GM19438 (cell line): ENCODE results near the gene IRX1.

Source experiments
- ATAC-seq: cut with Tn5 transposase; IDR thresholded peaks from one replicate; pipeline ENCODE4 v1.9.1; 2021; ENCODE audit warnings: low read depth; ENCODE audit not compliant: unreplicated experiment

Gene IRX1

DNA sequence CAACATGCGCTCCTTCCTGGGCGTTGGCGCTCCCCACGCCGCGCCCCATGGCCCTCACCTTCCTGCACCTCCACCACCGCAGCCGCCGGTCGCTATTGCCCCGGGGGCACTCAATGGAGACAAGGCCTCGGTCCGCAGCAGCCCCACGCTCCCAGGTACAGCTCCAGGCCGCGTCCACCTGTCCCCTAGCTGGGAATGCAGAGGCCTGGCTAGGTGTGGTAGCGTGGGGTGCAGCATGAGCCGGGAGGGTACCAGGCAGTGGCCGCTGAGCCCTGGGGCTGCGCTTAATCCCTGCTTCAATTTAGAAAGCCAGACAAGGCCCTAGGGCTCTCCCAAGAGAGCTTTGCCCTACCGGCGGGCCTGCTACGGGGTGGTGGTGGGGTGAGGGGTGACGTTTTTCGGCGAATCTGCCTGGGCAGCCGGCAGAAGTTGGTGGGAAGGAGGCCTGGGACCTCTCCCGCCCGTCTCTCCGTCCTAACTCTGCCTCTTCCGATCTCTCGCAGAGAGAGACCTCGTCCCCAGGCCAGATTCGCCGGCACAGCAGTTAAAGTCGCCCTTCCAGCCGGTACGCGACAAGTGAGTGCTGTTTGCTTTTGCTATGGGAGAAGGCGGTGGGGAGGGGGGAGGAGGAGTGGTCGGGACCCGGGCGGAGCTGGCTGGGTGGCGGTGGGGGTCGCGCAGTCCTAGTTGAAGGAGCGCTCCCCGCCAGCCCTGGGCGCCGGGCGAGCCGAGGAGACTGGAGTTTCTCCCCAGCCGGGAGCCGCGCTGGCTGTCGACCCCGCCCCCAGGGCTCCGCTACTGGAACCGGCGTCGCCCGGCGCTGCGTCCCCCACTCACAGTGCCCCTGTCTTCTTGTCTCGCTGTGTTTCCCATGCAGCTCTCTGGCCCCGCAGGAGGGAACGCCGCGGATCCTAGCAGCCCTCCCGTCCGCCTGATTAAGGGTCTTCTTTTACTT, 4.8 kb downstream of the IRX1 start:
- ATAC-seq: no peak

DNA sequence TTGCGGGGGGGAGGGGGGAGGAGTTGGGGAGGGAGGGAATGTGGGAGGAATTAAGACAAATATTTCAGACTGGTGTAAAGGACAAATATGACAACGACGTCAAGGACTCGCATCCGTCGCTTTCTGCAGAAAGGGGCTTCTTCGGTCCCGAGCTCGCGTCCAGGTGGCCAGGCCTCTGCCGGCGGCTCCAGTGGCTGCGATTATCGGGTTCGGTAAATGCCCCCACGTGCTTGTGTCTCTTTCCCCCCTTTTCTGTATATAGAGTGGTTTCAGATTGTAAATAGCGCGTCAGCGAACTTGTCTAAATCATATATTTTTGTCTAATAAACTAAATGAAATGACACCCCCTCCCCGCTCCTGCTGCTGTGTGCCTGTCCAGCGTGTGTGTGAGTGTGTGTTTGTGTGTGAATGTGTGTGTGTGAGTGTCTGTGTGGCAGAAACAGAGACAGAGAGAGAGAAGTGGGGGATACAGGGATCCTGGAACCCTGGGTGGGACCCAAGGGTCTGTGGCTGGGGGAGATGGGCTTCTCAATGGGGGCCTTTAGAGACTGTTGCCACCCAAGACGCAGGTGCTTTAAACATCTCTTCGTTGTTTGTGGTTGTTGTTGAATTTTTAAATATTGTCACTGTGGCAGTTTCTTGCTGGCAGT, 5.6 kb downstream of the IRX1 start:
- no peak for ATAC-seq

DNA sequence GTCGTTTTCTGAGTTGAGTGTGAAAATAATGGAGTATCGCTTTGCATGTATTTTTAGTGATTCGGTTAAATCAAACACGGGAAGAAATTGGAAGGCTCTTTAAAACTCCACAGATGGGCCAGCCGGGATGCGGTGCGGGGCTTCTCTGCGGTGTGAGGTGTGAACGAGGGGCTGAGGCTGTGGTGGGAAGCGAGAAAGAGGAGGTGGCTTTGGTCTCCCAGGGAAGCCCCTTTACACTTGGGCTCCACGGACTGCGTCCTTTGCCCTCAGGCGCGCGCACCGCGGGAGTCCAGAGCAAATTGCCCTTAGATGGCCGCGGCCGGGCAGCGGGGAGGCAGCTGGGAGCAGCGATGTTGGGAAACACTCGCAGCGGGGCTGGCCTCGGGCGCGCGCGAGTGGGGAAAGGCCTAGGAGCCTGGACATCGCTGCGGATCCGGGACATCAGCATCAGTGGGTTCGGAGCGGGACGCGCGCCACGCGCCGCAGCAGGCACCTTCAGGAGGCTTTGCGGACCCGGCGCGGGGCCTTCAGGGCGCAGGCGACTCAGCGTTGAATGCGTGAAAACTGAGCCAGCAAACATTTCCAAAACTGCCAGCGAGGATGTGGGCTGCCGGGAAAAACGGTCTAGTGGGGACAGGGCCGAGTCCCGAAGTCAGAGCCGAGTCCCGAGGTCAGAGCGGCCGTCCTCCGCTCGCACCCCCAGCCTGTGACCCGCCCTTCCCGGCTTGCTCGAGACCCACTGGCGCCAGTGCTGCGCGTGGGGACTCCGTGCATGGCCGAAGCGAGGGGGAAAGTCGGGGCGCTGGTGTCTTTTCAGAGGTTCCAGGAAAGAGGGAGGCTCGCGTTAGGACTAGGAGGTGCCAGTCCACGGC, 6.5 kb downstream of the IRX1 start:
- no peak for ATAC-seq

DNA sequence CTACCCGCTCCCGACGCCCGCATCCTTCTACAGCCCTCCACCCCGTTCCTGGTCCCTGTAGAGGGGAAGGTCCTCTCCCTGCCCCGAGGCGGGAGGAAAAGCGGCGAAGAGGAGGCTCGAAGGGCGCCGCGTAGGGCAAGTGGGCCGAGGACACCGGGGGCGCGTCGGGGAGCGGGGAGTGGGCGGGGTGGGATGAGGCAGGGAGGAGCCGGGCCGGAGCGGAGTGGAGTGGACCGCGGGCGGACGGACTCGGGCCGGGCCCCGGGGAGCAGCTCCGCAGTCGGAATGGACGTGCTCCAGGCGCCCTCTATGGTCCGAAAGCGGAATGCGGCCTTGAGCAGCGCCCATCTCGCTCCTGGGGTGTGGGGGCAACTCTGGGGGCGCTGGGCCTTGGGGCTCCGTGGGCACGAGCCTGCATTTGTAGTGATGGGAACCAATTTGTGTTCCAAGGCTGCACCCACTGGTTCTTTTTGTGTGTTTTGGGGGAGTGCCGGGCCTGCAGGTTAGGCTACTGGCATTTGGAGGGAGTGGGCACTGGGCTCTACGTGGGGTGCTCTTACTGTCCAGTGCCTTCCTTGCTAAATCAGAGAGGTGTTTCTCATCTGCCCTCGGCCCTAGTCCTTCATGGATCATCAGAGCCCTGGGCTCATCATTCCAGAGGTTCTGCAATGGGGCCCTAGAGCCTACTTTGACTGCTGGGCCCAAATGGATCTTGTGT, 7.3 kb downstream of the IRX1 start:
- ATAC-seq: no peak

DNA sequence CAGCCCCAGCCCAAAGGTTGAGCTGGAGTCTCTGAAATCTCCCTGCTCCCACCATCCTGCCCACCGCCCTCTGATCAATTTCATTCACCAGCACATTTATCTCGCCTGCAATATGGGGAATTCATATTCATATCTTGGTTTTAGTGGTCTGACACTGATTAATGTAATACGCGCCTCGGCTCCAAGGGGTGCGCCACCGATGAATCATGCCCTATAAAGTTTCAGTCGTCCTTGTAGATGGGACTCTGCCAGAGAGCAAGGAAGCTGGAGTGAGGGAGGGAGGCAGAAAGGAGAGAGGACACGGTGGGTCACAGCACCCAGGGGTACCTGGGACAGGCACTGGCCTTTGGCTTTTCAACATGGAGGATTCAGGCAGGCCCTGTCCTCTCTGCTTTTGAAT, 8.9 kb downstream of the IRX1 start:
- no peak for ATAC-seq

DNA sequence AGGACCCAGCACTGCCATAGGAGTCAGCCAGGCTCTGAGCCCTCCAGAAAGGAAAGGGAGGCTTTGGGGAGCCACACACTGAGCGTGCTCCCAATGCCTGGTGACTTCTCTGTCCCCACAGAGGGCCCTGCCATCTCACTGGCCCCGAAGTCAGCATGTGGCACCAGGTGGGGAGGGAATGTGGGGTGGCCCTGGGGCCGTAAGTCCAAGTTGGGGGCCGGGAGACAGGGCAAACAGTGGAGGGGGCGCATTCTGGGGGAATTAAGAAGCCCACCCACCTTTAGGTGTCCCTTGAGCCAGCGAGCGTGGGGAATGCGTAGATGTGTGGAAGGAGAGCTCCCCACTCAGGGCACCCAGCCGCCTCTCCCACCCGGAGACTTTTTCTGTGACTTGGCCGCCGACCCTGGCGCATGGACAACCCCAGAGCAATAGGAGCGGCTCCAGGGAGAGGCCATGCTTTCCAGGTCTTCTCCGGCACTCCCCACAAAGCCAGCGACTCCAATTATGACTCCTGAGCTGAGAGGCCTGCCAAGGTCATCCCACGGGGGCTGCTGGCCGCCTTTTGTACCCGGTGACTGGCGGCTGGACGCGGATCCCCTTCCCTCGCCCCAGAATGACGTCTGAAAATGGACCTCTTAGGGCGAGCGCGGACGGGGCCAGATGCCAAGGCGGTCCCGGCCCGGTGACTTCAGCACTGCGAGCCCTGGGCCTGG, 9.8 kb downstream of the IRX1 start:
- ATAC-seq: no peak

DNA sequence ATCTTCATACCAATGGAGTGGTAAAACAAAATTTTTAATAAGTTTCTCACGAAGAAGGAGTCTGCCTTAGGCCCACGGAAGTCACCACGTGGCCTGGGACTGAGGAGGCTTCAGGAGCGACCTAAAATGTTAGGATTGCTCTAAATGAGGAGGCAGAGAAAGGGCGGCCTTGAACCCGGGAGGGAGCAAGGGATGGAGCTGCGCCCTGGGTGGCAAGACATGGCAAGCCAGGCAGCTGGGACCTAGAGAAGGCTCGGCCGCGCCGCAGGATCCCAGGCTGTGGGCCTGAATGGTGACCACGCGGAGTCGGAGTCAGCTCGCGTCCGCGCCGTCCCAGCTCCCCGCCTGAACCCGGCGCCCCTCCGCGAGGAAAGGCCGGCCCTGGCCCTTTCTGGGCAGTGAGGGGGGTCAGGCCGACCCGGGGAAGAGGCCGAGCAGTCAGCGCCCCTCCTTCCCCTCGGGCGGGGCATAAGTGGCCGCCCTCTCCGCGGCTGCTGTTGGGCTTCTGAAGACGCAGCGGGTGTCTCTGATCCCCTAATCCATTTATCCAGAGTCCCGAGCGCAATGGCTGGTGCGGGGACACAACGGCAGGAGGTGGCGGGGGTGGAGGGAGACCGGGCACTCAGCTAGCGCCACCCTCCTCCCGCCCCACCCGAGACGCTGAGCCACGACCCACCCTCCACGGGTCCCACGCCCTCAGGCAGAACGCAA, 10.6 kb downstream of the IRX1 start:
- ATAC-seq: no peak

DNA sequence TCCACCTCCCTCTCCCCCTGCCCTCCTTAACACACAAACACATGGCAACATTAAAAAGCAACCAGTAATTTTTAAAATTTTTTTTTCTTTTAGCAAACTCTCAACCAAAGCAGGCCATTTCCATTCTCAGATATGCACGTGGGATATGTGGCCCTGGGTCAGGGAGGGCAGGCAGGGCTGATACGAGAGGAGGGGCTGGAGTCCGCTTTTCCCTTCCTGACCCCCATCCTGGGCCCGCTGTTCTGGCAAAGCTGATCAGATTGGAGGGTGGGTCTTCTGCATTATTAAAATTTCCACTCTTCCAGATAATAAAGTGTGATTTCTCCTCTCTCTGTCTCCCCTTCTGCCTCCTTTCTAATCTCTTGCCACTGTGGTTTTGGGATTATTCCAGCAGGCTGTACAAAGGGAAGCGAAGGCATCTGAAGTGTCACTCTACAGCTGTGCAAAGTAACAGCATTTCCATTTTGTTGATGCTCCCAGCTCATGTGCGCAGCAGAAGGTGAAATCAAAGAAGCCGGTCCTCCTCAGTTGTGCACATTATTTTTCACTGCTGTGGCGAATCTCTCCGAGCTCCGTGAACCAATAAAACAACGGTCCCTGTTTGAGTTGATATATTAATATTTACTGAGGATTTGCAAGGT, 12.0 kb downstream of the IRX1 start:
- ATAC-seq: no peak

DNA sequence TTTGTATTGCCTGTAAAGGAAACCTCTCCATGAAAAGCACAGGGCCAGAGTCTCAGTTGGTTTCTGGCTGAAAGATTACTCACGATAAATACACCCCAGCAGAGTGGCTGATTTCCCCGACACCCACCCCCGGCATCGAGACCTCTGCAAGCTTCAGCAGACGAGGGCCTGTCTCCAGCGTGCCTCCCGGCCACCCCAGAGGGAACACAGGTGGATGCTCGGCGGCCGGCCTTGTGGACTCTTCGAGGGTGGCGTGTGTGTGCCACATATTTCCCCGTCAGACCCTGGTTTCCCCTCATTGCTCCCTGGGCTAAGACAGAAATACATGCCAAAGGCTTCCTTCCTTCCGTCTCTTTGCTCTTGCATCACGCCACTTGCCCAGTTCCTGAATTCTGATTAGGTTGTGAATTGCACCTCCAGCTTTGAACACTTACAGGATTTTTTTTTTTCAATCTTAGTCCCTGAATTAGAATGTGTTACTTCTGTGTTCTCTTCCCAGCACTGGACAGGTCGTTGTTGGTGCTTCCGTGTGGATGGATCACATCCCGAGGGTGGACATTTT, 13.6 kb downstream of the IRX1 start:
- no peak for ATAC-seq

DNA sequence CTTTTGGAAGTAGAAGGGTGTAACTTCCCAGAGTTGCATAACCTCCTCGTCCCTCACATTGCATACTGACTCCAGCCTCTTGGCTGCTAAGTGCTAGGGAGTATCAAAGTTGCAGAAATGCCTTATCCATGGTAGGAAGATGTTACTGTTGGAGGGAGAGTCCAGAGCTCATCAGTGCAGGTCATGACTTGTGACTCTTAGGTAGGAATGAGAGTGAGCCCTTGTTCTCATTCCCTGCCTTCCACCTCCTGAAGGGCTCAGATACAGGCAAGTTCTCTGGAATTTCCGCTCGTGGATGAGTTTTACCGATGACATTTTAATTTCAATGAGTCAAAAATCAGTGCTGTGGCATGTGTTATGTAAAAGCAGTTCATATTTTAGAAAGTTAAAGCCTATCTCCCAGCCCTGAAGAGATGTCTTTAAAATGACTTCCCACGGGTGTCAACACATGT, 17.0 kb downstream of the IRX1 start:
- ATAC-seq: no peak

DNA sequence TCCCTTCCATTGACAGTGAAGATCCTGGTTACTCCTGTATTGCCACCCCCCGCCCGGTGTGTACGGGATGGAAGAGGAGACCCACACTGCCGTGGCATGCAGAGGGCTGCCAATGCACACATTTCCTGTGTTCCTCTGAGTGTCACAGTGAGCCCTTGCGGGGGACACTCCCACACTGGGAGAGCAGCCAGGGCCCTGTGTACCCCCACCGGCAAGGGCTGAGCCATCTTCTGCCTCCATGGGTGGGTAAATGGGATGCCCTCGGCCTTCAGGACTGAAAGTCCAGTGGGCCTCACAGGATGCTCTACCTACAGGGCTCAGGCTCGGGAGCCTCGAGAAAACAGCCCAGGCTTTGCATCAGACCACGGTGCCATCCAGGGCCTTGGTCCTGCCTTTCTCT, 18.1 kb downstream of the IRX1 start:
- ATAC-seq: no peak

DNA sequence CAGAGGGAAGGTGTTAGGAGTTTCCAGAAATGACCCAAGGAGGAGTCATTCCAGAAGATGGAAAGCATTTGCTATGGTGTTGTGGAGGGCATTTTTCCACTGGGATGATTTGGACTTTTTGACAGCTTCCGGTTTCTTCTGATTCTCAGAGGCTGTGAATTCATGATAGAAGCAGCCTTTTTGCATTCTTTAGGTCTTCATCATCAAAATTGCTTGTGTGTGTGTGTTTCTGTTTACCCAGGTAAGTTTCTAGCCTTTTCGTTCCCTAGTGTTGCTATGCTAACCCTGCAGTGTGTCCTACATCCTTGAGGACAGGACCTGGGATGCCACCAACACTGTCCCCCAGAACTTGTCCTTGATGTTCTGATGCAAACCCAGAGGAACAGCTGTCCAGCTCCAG, 19.6 kb downstream of the IRX1 start:
- no peak for ATAC-seq

DNA sequence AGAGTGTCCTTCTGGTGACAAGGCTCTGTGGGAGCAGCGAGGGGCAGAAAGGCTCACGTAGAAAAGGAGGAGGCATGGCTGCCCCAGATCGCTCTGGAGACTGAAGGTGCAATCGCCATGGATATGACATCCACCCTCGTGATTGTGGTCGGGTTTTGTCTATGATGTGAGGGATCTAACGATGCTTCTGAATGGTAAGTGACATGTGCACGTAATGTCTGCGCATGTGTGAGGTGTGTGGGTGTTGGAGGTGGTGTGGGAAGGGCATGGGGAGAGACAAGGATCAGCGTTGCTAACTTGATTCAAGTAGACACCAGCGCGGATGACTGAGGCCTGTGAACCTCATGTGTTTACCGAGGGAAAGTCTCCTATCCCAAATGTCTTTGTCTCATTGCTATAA, 20.2 kb downstream of the IRX1 start:
- no peak for ATAC-seq

DNA sequence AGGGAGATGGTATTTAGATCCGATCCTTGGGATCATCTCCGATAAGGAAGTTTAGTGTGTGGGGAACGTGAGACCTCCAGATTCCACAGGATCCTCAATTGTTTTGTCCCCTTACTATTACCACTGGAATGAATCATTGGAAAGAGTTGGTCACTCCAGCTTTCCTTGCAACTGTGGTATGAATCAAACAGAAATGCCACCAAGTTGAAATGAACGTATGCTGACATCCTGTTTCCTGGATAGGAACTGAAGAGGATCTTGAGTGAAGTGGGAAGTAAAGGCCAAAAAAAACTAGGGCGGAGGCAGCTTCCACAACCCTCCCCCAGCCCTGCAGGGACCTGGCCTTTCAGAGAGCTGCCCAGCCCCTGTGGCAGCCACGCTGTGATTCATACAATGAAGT, 23.9 kb downstream of the IRX1 start:
- no peak for ATAC-seq

DNA sequence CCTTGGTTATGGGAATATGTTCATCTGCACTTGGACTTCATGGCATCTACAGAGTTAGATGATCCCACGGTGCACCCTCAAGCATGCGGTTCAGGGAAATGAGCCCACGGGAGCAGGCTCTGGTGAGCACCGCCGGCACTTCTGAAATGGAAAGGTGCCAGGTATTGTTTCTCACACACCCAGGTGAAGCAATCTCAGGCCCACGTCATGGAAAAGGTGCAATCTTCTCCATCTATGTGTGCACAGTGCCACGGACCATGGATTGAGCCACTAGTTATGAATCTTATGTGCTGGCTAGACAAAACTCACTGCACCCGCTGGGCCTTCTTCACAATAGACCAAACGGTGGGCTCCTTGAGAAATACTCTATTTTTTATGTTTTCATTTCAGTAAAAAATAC, 27.3 kb downstream of the IRX1 start:
- ATAC-seq: no peak

DNA sequence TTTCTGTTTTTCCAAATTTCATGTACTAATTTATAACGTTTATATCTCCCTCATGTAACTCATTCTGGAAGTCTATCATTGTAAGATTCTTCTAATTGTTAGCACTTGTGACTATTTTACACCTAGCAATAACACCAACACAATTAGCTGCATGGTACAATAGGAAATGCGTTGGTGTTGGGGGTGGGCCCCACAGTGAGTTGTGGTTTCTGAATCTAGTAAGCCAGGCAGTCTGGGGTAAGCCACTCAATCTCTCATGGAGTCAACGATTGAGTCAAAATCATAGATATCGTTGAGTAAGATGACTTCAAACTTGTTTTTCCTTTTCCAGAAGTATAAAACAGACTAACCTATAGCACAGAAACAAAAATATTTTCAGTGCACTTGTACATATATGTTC, 30.0 kb downstream of the IRX1 start:
- no peak for ATAC-seq

DNA sequence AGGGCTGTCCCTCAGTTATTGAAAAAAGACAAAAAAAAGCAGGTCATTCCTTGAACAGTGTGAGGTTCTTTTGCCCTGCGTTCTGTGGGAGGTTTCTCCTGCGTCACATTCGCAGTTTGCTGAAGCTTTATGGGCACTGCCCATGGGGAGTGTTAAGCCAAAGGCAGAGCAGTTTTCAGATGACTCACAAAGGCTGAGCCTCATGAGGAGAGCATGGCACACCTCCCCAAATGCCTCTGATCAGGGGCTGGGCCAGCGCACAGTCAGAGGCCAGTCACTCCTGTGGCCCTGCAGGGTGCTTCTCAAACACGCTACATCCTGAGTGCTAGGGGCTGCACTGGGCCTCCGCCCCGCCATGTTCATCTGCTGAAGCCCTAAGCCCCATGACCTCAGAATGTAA, 38.4 kb downstream of the IRX1 start:
- ATAC-seq: no peak

DNA sequence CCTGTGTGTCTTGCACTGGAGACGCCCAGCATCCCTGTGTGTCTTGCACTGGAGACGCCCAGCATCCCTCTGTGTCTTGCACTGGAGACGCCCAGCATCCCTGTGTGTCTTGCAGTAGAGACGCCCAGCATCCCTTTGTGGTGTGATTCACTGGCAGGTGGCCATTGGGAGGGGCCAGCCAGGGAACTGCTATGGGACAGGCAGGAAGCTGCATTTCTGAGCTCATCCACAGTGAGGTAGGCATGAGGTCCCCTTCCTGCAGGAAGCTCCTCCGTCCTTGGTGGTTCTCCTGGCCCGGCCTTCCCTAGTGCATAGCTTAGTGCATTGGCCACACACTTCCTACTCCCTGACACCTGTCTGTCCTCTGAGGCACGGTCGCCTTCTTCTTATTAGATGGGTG, 43.5 kb downstream of the IRX1 start:
- ATAC-seq: no peak
